ENCODE measurements around the gene PRIM1.
"Not testable (repeated sequence)": the region's sequence is repeated elsewhere in the genome, so short reads cannot be mapped to it uniquely, and the experiment has no call there.

Gene PRIM1

DNA sequence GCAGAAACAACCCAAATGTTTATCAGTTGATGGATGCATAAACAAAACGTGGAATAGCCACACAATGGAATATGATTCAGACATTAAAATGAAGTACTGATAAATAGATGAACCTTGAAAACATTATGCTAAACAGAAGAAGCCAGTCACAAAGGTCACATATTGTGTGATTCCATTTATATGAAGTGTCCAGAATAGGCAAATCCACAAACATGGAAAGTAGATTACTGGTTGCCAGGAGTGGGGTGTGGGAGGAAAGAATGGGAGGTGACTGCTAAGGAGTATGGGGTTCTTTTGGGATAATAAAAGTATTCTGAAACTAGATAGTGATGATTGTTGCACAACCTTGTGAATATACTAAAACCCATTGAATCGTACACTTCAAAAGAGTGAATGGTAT lies 9.7 kb upstream of the PRIM1 start:
- ChIA-PET CTCF (interaction anchor here (0.6 kb wide), 1 partner anchor 265 kb away, joined by 9 read pairs; no protein-coding TSS in a partner anchor), POLR2A (ENCODE audit: low non-redundant PET) (no interaction called here)
- H3K27ac ChIP-seq = no peak overlapping the region
- DNase-seq (ENCODE audit: low spot score) = no peak
- TF ChIP-seq, protein P1, sequence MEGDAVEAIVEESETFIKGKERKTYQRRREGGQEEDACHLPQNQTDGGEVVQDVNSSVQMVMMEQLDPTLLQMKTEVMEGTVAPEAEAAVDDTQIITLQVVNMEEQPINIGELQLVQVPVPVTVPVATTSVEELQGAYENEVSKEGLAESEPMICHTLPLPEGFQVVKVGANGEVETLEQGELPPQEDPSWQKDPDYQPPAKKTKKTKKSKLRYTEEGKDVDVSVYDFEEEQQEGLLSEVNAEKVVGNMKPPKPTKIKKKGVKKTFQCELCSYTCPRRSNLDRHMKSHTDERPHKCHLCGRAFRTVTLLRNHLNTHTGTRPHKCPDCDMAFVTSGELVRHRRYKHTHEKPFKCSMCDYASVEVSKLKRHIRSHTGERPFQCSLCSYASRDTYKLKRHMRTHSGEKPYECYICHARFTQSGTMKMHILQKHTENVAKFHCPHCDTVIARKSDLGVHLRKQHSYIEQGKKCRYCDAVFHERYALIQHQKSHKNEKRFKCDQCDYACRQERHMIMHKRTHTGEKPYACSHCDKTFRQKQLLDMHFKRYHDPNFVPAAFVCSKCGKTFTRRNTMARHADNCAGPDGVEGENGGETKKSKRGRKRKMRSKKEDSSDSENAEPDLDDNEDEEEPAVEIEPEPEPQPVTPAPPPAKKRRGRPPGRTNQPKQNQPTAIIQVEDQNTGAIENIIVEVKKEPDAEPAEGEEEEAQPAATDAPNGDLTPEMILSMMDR (conservative IDR thresholded peaks at IDR 0.05; ENCODE audit: low read depth) = no peak

DNA sequence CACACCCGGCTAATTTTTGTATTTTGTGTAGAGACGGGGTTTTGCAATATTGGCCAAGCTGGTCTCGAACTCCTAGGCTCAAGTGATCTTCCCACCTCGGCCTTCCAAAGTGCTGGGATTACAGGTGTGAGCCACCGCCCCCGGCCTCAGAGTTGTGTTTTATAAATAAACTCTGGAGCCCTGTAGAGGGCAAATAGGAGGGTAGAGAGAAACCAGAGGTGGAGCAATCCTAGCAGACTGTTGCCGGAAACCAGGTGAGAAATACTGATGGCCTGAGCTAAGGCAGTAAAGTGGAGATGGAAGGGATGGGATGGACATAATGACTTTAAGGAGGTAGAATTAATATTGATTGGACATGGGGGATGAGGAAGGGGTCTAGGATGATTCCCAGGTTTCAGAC lies 8.3 kb upstream of the PRIM1 start:
- DNase-seq (ENCODE audit: low spot score) = no peak
- no peak overlapping the region for H3K27ac ChIP-seq
- TF ChIP-seq, protein P1 (conservative IDR thresholded peaks at IDR 0.05; ENCODE audit: low read depth) = no peak
- ChIA-PET CTCF (no interaction called here), POLR2A (ENCODE audit: low non-redundant PET) (no interaction called here)

DNA sequence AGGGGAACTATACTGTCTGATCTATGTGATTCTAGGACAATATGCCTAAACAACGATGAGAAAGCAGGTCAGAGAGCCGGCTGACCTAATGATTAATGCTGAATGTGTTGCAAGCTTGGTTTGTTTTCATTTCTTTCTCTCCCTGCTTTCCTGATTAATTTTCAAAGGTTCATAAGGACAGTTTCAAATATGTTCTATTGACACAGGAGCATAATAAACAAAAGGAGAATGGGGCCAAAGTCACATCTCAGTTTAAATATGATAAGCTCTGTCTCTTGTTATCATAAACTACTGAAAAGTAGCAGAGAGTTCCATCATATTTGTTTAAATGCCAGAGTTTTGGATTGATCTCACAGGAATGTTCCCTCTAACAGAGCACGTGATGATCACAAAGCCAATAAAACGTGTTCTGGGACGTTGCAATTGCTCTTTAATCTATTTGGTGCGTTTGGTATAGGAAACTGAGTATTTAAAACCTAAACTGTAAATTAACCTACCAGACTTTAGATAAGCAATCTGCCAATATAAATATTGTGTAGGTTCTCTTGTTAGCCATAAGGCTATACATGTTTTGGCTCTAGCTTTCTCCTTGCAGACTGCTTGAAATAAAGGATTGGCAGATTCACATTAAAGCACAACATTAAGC lies 7.3 kb upstream of the PRIM1 start:
- POLR2A ChIA-PET (ENCODE audit: low non-redundant PET) = no interaction called here
- H3K27ac ChIP-seq = no peak overlapping the region
- TF ChIP-seq, protein P1 (conservative IDR thresholded peaks at IDR 0.05; ENCODE audit: low read depth) = no peak

DNA sequence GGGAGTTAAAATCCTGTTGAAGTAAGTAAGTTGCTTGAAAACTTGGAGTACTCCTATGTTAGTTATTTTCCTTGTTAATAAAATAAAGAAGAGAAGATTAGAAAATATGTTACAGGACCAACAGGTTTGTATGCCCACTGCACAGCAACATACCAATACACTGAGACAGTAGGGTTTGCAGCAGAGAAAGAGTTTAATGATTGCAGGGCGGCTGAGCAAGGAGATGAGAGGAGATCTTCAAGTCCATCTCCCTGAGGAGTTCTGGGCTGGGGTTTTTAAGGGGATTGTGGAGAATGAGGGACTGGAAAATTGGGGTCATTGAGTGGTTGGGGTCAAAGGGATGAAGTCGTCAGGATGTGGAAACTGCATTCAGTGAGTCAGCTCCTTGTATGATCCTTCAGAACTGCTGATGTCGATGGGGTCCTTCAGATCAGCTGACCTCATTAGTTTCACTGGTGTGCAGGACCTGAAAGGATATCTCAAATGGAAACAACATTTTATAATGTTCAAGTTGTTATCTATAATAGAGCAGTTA lies 6.7 kb upstream of the PRIM1 start:
- H3K27ac ChIP-seq = no peak overlapping the region
- TF ChIP-seq, protein P1 (conservative IDR thresholded peaks at IDR 0.05; ENCODE audit: low read depth) = no peak
- ChIA-PET POLR2A (ENCODE audit: low non-redundant PET) (no interaction called here), CTCF (no interaction called here)
- DNase-seq (ENCODE audit: low spot score) = no peak

More for the DNA sequence above, 7.3 kb upstream of the PRIM1 start:
- CTCF ChIA-PET = no interaction called here
- DNase-seq (ENCODE audit: low spot score) = no peak

DNA sequence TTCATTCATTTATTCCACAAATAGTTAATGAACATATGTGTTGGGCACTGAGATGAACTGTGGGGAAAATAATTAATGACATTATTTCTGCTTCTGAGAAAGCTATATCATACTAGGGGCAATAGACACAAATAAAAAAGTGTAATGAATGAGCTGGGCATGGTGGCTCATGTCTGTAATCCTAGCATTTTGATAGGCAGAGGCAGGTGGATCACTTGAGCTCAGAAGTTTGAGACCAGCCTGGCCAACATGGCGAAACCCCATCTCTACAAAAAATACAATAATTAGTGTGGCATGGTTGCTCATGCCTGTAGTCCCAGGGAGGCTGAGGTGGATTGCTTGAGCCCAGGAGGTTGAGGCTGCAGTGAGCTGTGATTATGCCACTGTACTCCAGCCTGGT lies 5.8 kb upstream of the PRIM1 start:
- DNase-seq (ENCODE audit: low spot score); POLR2A ChIA-PET (ENCODE audit: low non-redundant PET); H3K27ac ChIP-seq: not testable (repeated sequence)
- CTCF ChIA-PET = interaction anchor here (0.7 kb wide), 2 partner anchors 46 to 67 kb away, joined by 3 to 5 read pairs; no protein-coding TSS in a partner anchor

DNA sequence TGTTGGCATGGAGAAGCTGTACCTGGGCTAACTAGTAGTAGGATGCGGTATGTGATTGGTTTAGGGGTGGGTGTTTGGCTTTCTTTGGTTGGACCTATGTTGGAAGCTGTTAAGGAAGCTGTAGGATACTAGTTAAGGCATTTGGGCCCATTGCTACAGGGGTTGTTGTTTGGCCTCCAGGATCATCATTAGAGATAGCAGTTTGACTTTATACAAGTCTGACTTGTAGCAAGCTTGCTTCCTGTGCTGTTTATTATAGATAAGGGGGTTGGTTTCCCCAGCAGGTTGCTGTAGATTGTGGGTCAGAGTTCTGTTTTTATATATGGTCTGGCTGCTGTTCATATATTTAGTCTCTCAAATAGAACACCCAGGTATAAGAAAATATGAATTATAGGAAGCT lies 1.4 kb upstream of the PRIM1 start:
- TF ChIP-seq, protein P1 (conservative IDR thresholded peaks at IDR 0.05; ENCODE audit: low read depth) = no peak
- ChIA-PET POLR2A (ENCODE audit: low non-redundant PET) (no interaction called here), CTCF (interaction anchor here (0.5 kb wide), 1 partner anchor 60 kb away, joined by 3 read pairs; no protein-coding TSS in a partner anchor)
- DNase-seq (ENCODE audit: low spot score) = no peak
- H3K27ac ChIP-seq = no peak overlapping the region

DNA sequence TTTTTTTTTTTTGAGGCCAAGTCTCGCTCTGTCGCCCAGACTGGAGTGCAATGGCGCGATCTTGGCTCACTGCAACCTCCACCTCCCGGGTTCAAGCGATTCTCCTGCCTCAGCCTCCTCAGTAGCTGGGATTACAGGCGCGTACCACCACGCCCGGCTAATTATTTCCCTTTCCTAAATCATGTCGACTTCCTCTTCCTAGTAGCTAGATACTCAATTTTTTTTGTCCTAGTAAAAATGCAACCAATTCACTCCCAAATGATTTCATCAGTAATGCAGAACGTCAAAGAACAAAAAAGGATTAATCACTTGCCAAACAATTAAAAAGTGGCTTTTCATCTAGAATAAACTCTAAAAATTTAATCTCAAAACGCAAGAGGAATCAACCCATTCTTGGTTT lies 1.5 kb downstream of the PRIM1 start:
- ChIA-PET CTCF (interaction anchor here (0.6 to 2.2 kb wide), 3 partner anchors 62 to 251 kb away, joined by 3 to 5 read pairs (median 5); partner anchors contain the start of gene PTGES3), POLR2A (ENCODE audit: low non-redundant PET) (interaction anchor here (1.0 kb wide), 1 partner anchor 103 kb away, joined by 4 read pairs; no protein-coding TSS in a partner anchor)
- H3K27ac ChIP-seq; DNase-seq (ENCODE audit: low spot score): not testable (repeated sequence)

All from RWPE1 (cell line).